ENCODE data around the gene NEBL. TPM values are rescaled to one million over a fixed set of nuclear protein-coding genes. Genes with fewer than 3 reads are reported as not detected.

Gene NEBL
- total RNA-seq, 2 donors from 2014 or later = 18.5 to 40.7 TPM

- ATAC-seq = no peak
- Histone ChIP-seq H3K9me3 (no peaks in the 10 kb centered on the region), H3K27ac (no peak overlapping the region), H3K36me3 (replicated peaks in 1 of 2; ENCODE audit: insufficient read depth in 1 of 2, low read depth in 2 of 2) (no peaks in the 10 kb centered on the region), H3K4me1 (no peaks in the 10 kb centered on the region), H3K4me3 (no peak overlapping the region), H3K27me3 (no peaks in the 10 kb centered on the region)
- WGBS, 2 donors = 95 to 97% methylated on average over 3 of the region's 3 CpGs
- DNase-seq = no peak
- intact Hi-C loops (cut with DNase I) = no loop called here
- no peak for TF ChIP-seq CTCF (IDR thresholded peaks at IDR 0.05)
- no peak for TF ChIP-seq POLR2A (IDR thresholded peaks at IDR 0.05)
Observed at GRCh38 chr10:20806487-20806886, 90.6 kb downstream of the NEBL start.

DNA sequence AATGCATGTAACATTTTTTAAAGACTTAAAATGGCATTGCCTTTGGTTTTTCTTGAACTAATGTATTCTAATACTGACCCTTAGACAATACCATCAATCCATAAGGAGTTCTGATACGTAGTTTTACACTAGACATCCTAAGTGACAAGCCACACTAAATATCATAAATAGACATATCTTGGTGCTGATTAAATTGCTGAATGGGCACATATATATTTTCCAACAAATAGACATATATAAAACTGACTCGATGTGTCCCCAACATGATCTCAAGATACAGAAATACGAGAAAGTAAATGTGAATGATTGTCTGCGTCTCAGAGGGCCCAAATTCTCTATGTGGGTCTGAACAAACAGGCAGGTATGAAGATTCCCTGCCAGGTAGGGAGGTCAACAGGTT lies 99.8 kb downstream of the NEBL start:
- WGBS, 2 donors = 83 to 94% methylated on average over 4 of the region's 4 CpGs
- intact Hi-C loops (cut with DNase I) = no loop called here
- TF ChIP-seq CTCF (IDR thresholded peaks at IDR 0.05) (no peak), POLR2A (IDR thresholded peaks at IDR 0.05) (no peak)
- Histone ChIP-seq H3K4me3 (no peak overlapping the region), H3K36me3 (replicated peaks in 1 of 2; ENCODE audit: insufficient read depth in 1 of 2, low read depth in 2 of 2) (no peaks in the 10 kb centered on the region), H3K4me1 (no peaks in the 10 kb centered on the region), H3K9me3 (no peaks in the 10 kb centered on the region), H3K27me3 (no peaks in the 10 kb centered on the region), H3K27ac (no peak overlapping the region)
- DNase-seq = no peak
- no peak for ATAC-seq

DNA sequence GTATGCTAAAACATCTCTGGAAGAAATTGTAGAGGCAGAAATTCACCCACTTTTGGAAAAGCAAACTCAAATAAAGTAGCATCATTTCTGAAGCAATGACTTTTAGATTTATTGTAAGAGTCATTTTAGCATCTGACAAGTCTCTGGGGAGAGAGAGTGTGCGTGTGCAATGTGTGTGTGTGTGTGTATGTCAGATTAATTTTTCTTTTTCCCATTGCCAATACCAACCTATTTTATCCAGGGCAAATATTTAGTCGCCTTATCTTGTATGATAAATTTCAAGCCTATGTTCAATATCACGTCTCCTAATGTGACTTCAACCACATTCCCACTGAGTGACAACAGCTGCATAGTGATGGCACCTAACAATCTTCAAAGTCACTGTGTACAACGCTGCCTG lies 101.7 kb downstream of the NEBL start:
- ATAC-seq = no peak
- no peak for DNase-seq
- Histone ChIP-seq H3K27ac (no peak overlapping the region), H3K9me3 (no peaks in the 10 kb centered on the region), H3K27me3 (no peaks in the 10 kb centered on the region), H3K4me3 (no peak overlapping the region), H3K4me1 (no peaks in the 10 kb centered on the region), H3K36me3 (replicated peaks in 1 of 2; ENCODE audit: insufficient read depth in 1 of 2, low read depth in 2 of 2) (no peaks in the 10 kb centered on the region)
- WGBS, 2 donors = 30 to 31% methylated on average over 4 of the region's 4 CpGs
- no peak for TF ChIP-seq CTCF (IDR thresholded peaks at IDR 0.05)
- TF ChIP-seq POLR2A (IDR thresholded peaks at IDR 0.05) = no peak
- intact Hi-C loops (cut with DNase I) = no loop called here

DNA sequence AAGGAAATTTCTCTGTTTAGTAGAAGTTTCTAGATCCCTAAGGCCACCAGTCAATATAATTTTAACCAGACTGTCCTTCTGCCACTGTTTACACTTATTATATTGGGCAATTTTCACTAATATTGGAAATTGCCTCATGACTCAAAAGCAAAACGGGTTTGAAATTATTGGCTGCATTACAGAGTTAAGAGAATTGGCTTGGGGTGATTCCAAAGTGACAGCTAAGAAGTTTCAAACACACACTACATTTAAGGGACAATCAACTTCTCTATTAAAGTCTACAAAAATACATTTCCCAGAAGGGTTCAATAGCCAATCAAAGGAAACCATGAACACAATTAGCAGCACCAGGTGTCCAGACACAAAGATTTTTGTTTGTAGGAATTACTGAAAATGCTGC lies 111.9 kb downstream of the NEBL start:
- Histone ChIP-seq H3K27me3 (no peaks in the 10 kb centered on the region), H3K4me3 (no peak overlapping the region), H3K27ac (no peak overlapping the region), H3K36me3 (replicated peaks in 1 of 2; ENCODE audit: insufficient read depth in 1 of 2, low read depth in 2 of 2) (no peaks in the 10 kb centered on the region), H3K4me1 (no peaks in the 10 kb centered on the region), H3K9me3 (no peaks in the 10 kb centered on the region)
- no peak for DNase-seq
- intact Hi-C loops (cut with DNase I) = no loop called here
- whole genome bisulfite sequencing, 2 donors = 81 to 85% methylated on average over 1 of the region's 1 CpG
- ATAC-seq = no peak
- TF ChIP-seq CTCF (IDR thresholded peaks at IDR 0.05) (no peak), POLR2A (IDR thresholded peaks at IDR 0.05) (no peak)

DNA sequence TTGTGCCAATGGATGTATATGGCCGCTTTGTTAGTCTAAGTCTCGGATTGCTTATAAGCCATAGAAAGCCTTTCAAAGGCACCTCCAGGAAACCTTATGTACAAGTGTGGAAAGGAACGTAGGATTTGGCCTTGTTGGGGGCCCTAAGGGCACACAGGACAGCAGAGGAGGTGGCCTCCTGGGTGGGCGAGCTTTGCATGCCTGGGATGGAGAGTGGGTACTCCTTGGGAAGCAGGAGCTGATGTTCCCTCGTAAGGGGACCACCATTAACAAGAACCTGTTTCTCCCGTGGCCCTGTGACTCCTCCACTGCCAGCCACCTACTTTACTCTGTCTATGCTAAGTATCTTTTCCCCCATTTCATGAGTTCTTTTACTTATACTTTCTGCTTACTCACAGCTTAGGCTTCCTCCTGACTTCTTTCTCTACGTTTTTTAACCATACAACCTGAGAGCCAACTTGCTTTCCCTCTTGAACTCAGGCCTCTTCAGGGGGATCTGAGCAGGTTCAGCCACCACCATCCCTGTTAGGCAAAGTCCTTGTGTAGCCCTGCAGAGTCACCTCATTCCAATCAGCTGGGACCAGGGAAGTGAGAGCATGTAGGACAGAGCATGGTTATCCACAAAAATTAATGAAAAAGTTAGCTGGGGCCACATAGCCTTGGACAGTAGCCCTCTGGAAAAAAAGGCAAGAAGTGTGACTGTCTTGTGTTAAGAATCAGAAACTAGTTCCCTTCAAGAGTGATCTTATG lies 118.9 kb downstream of the NEBL start:
- H3K4me1 ChIP-seq = no peaks in the 10 kb centered on the region
- TF ChIP-seq CTCF (IDR thresholded peaks at IDR 0.05) (no peak), POLR2A (IDR thresholded peaks at IDR 0.05) (no peak)

More for the DNA sequence above, 118.9 kb downstream of the NEBL start:
- no peaks in the 10 kb centered on the region for H3K9me3 ChIP-seq
- no peak overlapping the region for H3K27ac ChIP-seq
- no peaks in the 10 kb centered on the region for H3K27me3 ChIP-seq
- 77 to 82% methylated on average over 7 of the region's 7 CpGs for whole genome bisulfite sequencing, 2 donors
- ATAC-seq (no peak), DNase-seq (no peak)
- H3K4me3 ChIP-seq = no peak overlapping the region
- intact Hi-C loops (cut with DNase I) = no loop called here
- no peaks in the 10 kb centered on the region for H3K36me3 ChIP-seq (replicated peaks in 1 of 2; ENCODE audit: insufficient read depth in 1 of 2, low read depth in 2 of 2)
